ENCODE results near the gene GNG2. TPM values are rescaled to one million over a fixed set of nuclear protein-coding genes. Genes with fewer than 3 reads are reported as not detected.

Gene GNG2
- total RNA-seq, 1 experiment from 2014 or later, result 5.9 TPM

DNA sequence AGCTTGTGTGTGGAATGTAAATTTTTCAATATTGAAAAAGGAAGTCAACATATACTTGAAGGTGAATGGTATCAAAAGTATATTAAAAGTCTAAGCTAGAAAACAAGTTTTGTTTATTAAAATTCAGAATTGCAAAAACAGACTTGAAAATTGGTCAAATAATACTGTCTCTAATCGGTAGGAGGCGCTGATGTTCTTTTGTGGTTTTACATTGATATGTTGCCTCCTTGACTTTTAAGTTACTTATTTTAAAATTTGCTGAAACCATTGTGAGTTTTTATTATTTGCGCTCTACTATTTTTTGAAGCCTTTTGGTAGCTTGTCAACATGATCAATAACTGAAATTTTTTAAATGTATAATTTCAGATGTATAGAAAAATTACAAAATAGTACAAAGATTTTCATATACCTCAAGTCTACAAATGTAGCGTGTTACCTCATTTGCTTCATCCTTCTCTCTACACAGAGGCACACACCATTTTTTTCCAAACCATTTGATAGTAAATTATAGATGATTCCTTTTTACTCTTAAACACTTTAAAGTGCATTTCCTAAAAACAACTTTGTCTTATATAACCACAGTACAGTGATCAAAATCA is 135.8 kb downstream of the GNG2 start:
- no peak overlapping the region for H3K4me3 ChIP-seq (ENCODE audit: insufficient read depth, low read depth, low read length)
- peaks cover 17% of the 10 kb centered on the region for H3K36me3 ChIP-seq (replicated peaks; ENCODE audit: control insufficient read depth, insufficient read depth, low read length)
- DNase-seq, result no peak
- H3K27me3 ChIP-seq (ENCODE audit: control insufficient read depth, insufficient read depth, low read length), result no peaks in the 10 kb centered on the region

- H3K36me3 ChIP-seq (replicated peaks; ENCODE audit: control insufficient read depth, insufficient read depth, low read length), result peaks cover 21% of the 10 kb centered on the region
Observed at GRCh38 chr14:51998348-51998747, 137.9 kb downstream of the GNG2 start.

DNA sequence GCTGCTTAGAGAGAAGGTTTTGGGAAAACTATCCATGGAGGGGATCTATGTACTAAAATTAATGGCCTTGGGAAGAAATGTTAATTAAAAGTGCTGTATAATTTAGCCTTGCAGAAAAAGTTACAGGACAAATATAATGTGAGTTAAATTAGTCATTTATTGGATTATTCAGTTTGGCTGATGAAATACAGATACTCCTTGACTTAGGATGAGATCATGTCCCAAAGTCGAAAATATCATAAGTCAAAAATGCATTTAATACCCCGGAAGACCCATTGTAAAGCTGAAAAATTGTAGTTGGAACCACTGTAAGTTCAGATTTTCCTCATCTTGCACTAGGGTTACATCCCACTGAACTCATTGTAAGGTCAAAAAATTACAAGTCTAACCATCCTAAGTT is 138.7 kb downstream of the GNG2 start:
- Histone ChIP-seq H3K4me3 (ENCODE audit: insufficient read depth, low read depth, low read length) (no peak overlapping the region), H3K36me3 (replicated peaks; ENCODE audit: control insufficient read depth, insufficient read depth, low read length) (peaks cover 20% of the 10 kb centered on the region), H3K27me3 (ENCODE audit: control insufficient read depth, insufficient read depth, low read length) (no peaks in the 10 kb centered on the region)
- no peak for DNase-seq

More at GRCh38 chr14:51998348-51998747, 137.9 kb downstream of the GNG2 start:
- no peak for DNase-seq
- Histone ChIP-seq H3K27me3 (ENCODE audit: control insufficient read depth, insufficient read depth, low read length) (no peaks in the 10 kb centered on the region), H3K4me3 (ENCODE audit: insufficient read depth, low read depth, low read length) (no peak overlapping the region)

- DNase-seq, result no peak
- Histone ChIP-seq H3K36me3 (replicated peaks; ENCODE audit: control insufficient read depth, insufficient read depth, low read length) (peaks cover 22% of the 10 kb centered on the region), H3K4me3 (ENCODE audit: insufficient read depth, low read depth, low read length) (no peak overlapping the region), H3K27me3 (ENCODE audit: control insufficient read depth, insufficient read depth, low read length) (no peaks in the 10 kb centered on the region)
Observed at GRCh38 chr14:52000019-52000582, 139.7 kb downstream of the GNG2 start.

DNA sequence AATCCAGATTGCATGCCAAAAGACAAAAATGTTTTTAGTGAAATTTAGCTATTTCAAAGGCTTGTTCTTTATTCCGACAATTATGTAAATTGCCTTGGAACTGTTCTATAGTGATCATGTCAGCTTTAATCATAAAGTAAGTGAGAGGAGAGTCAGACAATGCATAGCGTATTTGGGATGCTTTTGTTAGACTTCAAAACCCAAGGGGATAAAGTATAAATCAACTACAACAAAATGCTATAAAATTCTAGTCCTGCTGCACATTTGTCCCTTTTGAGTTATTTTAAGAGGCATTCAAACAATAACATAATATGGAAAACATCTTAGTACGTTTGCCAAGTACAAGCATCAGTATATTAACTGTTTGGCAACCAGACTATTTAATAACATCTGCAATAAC is 140.3 kb downstream of the GNG2 start:
- no peak for DNase-seq
- H3K36me3 ChIP-seq (replicated peaks; ENCODE audit: control insufficient read depth, insufficient read depth, low read length), result peaks cover 23% of the 10 kb centered on the region
- H3K4me3 ChIP-seq (ENCODE audit: insufficient read depth, low read depth, low read length), result no peak overlapping the region
- H3K27me3 ChIP-seq (ENCODE audit: control insufficient read depth, insufficient read depth, low read length), result no peaks in the 10 kb centered on the region

DNA sequence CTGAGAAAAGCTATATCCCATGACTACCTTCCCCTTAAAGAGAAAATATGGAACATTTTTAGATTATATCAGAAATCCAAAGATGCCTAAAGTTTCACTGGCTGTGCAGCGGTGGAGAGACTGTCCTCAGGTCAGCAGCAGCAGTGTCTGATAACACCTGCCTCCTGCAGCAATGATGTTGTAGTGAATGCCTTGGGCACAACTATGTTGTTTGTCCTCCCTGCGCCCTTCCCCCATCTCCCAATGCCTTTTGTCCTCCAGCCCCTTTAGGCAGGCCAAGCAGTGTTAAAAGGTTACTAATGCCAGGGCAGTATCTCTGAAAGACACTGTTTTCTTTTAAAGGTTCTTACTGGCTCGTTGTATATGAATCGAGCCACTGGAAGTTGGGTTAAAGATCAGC is 142.1 kb downstream of the GNG2 start:
- peaks cover 23% of the 10 kb centered on the region for H3K36me3 ChIP-seq (replicated peaks; ENCODE audit: control insufficient read depth, insufficient read depth, low read length)
- no peak for DNase-seq
- no peak overlapping the region for H3K4me3 ChIP-seq (ENCODE audit: insufficient read depth, low read depth, low read length)
- H3K27me3 ChIP-seq (ENCODE audit: control insufficient read depth, insufficient read depth, low read length), result no peaks in the 10 kb centered on the region

- DNase-seq, result no peak
- H3K4me3 ChIP-seq (ENCODE audit: insufficient read depth, low read depth, low read length), result no peak overlapping the region
- H3K27me3 ChIP-seq (ENCODE audit: control insufficient read depth, insufficient read depth, low read length), result no peaks in the 10 kb centered on the region
- H3K36me3 ChIP-seq (replicated peaks; ENCODE audit: control insufficient read depth, insufficient read depth, low read length), result peaks cover 25% of the 10 kb centered on the region
Observed at GRCh38 chr14:52003324-52003723, 142.9 kb downstream of the GNG2 start.

DNA sequence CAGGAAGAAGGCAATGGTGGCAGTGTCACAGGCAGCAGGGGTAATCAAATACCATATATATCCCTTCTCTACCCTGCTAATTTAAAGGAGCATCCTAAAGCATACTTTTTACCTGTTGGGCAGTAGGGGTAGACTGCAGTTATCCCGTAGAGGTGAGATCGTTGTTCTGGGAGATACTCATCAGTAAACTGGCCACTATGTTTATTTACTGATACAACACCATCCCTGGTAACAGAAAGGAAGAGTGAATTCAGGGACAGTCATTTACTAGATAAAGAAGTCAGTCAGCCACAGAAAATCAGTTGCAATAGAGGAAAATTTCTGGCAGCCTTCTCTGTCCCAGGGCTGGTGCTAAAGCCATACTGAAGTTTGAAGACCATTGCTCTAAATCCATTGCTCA is 145.2 kb downstream of the GNG2 start:
- no peak for DNase-seq
- H3K4me3 ChIP-seq (ENCODE audit: insufficient read depth, low read depth, low read length), result no peak overlapping the region
- H3K27me3 ChIP-seq (ENCODE audit: control insufficient read depth, insufficient read depth, low read length), result no peaks in the 10 kb centered on the region
- peaks cover 30% of the 10 kb centered on the region for H3K36me3 ChIP-seq (replicated peaks; ENCODE audit: control insufficient read depth, insufficient read depth, low read length)

DNA sequence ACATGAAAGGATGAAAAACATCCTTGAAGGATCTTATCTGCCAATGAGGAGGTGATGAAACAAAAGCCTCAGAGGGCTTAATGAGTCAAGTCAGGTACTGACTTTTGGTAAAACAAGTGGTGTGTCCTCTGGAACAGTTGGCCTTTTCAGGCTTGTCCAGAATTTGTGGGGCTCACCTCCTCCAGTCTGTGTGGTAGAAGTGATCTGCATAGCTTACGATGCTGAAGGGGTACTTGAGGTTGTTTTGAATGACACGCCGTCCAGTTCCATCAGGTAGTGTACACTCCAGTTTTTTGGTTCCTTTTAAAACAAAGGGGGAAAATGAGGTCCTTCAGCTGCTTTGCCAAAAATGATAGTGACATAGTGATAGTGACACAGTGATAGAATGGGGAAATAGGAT is 145.9 kb downstream of the GNG2 start:
- H3K27me3 ChIP-seq (ENCODE audit: control insufficient read depth, insufficient read depth, low read length), result no peaks in the 10 kb centered on the region
- peaks cover 29% of the 10 kb centered on the region for H3K36me3 ChIP-seq (replicated peaks; ENCODE audit: control insufficient read depth, insufficient read depth, low read length)
- no peak overlapping the region for H3K4me3 ChIP-seq (ENCODE audit: insufficient read depth, low read depth, low read length)
- DNase-seq, result no peak

DNA sequence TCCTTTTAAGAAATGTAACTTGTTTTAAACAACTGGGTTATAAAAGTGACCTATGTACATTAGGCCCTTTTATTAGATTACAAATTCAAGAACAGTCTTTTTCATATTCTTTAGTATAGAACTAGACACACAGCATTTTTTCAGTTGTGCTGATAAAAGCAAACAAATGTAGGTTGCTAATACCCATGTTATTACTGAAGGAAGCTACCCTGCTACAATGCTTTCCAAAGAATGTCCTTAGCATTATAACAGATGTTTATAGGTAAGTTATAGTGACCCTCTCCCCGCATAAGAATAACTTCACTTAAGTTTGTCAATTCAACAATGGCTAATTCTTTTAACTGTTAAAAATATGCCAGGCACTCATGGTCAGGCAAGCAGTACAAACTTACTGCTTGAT is 146.8 kb downstream of the GNG2 start:
- H3K36me3 ChIP-seq (replicated peaks; ENCODE audit: control insufficient read depth, insufficient read depth, low read length), result peaks cover 28% of the 10 kb centered on the region
- no peak for DNase-seq
- no peaks in the 10 kb centered on the region for H3K27me3 ChIP-seq (ENCODE audit: control insufficient read depth, insufficient read depth, low read length)
- no peak overlapping the region for H3K4me3 ChIP-seq (ENCODE audit: insufficient read depth, low read depth, low read length)

GRCh38 chr14:52007637-52008036 is 147.2 kb downstream of the GNG2 start:
- H3K36me3 ChIP-seq (replicated peaks; ENCODE audit: control insufficient read depth, insufficient read depth, low read length), result peaks cover 24% of the 10 kb centered on the region
- DNase-seq, result no peak
- no peaks in the 10 kb centered on the region for H3K27me3 ChIP-seq (ENCODE audit: control insufficient read depth, insufficient read depth, low read length)
- no peak overlapping the region for H3K4me3 ChIP-seq (ENCODE audit: insufficient read depth, low read depth, low read length)

- Histone ChIP-seq H3K27me3 (ENCODE audit: control insufficient read depth, insufficient read depth, low read length) (no peaks in the 10 kb centered on the region), H3K36me3 (replicated peaks; ENCODE audit: control insufficient read depth, insufficient read depth, low read length) (peaks cover 22% of the 10 kb centered on the region), H3K4me3 (ENCODE audit: insufficient read depth, low read depth, low read length) (no peak overlapping the region)
- DNase-seq, result no peak
Observed at GRCh38 chr14:52008136-52008535, 147.7 kb downstream of the GNG2 start.

- Histone ChIP-seq H3K4me3 (ENCODE audit: insufficient read depth, low read depth, low read length) (no peak overlapping the region), H3K27me3 (ENCODE audit: control insufficient read depth, insufficient read depth, low read length) (no peaks in the 10 kb centered on the region), H3K36me3 (replicated peaks; ENCODE audit: control insufficient read depth, insufficient read depth, low read length) (peaks cover 15% of the 10 kb centered on the region)
- no peak for DNase-seq
Observed at GRCh38 chr14:52010173-52010693, 149.8 kb downstream of the GNG2 start.

- no peaks in the 10 kb centered on the region for H3K27me3 ChIP-seq (ENCODE audit: control insufficient read depth, insufficient read depth, low read length)
- H3K36me3 ChIP-seq (replicated peaks; ENCODE audit: control insufficient read depth, insufficient read depth, low read length), result peaks cover 14% of the 10 kb centered on the region; the same call in 1 of the 2 replicates
- no peak for DNase-seq
- no peak overlapping the region for H3K4me3 ChIP-seq (ENCODE audit: insufficient read depth, low read depth, low read length)
Observed at GRCh38 chr14:52011523-52011922, 151.1 kb downstream of the GNG2 start.

DNA sequence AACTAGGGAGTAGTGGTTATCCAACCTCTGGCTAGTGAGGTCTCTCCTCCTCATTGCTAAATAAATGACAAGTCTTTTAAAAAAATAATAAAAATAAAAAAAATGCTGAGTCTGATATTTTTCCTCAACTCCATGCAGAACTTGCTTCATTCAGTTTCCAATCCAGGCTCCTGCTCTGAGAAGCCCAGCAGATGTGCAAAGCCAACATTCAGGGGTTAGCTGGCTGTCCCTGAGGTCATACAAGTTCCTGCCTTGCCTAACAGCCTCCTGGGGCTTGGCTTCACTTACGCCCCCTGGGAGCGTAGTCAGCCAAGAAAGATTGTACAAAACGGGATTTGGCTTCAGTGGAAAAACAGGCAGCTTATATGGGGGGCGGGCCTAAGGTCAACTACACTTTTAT is 152.2 kb downstream of the GNG2 start:
- Histone ChIP-seq H3K36me3 (replicated peaks; ENCODE audit: control insufficient read depth, insufficient read depth, low read length) (peaks cover 14% of the 10 kb centered on the region; the same call in 1 of the 2 replicates), H3K27me3 (ENCODE audit: control insufficient read depth, insufficient read depth, low read length) (no peaks in the 10 kb centered on the region), H3K4me3 (ENCODE audit: insufficient read depth, low read depth, low read length) (no peak overlapping the region)
- no peak for DNase-seq
